Measurements from ENCODE around the gene MYBPC2. TPM values are rescaled to one million over a fixed set of nuclear protein-coding genes. Genes with fewer than 3 reads are reported as not detected.

The MYBPC2 gene
- total RNA-seq, 1 experiment from 2014 or later = not detected

DNA sequence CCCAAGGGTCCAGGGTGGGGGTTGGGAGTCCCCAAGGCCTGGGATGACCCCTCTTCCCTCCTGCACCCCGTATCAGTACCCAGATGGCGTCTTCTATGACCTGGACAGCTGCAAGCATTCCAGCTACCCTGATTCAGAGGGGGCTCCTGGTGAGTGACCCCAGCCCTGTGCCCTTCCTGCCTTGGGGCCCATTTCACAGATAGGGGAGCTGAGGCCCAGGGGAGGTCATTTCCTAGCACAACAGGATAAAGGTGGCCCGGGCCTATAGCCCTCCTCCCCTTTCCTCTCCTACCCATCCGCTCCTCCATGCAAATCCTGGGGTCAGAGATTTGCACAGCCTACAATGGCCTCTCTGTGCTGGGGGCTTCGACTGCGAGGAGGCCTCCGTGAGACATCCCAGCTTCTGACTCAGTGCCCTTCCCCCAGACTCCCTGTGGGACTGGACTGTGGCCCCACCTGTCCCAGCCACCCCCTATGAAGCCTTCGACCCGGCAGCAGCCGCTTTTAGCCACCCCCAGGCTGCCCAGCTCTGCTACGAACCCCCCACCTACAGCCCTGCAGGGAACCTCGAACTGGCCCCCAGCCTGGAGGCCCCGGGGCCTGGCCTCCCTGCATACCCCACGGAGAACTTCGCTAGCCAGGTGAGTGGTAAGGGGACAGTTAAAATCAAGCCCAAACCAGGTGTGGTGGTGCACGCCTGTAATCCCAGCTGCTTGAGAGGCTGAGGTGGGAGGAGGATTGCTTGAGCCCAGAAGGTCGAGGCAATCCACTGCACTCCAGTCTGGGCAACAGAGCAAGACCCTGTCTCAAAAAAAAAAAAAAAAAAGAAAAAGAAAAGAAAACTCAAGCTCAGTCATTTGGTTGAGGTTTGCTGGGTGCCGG is 10.1 kb upstream of the MYBPC2 start:
- Mint-ChIP-seq H3K9me3 (ENCODE audit: unreplicated experiment) (no peaks in the 10 kb centered on the region), H3K27ac (ENCODE audit: low read depth, unreplicated experiment) (no peak overlapping the region), H3K36me3 (ENCODE audit: insufficient read depth, unreplicated experiment) (no peaks in the 10 kb centered on the region), H3K4me1 (ENCODE audit: insufficient read depth, unreplicated experiment) (no peaks in the 10 kb centered on the region), H3K4me3 (ENCODE audit: unreplicated experiment) (no peak overlapping the region), H3K27me3 (ENCODE audit: insufficient read depth, unreplicated experiment) (peaks cover 15% of the 10 kb centered on the region)
- TF ChIP-seq, protein P1, sequence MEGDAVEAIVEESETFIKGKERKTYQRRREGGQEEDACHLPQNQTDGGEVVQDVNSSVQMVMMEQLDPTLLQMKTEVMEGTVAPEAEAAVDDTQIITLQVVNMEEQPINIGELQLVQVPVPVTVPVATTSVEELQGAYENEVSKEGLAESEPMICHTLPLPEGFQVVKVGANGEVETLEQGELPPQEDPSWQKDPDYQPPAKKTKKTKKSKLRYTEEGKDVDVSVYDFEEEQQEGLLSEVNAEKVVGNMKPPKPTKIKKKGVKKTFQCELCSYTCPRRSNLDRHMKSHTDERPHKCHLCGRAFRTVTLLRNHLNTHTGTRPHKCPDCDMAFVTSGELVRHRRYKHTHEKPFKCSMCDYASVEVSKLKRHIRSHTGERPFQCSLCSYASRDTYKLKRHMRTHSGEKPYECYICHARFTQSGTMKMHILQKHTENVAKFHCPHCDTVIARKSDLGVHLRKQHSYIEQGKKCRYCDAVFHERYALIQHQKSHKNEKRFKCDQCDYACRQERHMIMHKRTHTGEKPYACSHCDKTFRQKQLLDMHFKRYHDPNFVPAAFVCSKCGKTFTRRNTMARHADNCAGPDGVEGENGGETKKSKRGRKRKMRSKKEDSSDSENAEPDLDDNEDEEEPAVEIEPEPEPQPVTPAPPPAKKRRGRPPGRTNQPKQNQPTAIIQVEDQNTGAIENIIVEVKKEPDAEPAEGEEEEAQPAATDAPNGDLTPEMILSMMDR (IDR thresholded peaks at IDR 0.05; ENCODE audit: unreplicated experiment) = no peak
- no peak for DNase-seq (ENCODE audit: unreplicated experiment)
- ChIA-PET CTCF (interaction anchor here (0.7 kb wide), 1 partner anchor 55 kb away, joined by 4 read pairs; no protein-coding TSS in a partner anchor), POLR2A (no interaction called here)
- BruUV-seq (replicated peaks) = no TSS peak
- intact Hi-C loops (cut with micrococcal nuclease) = no loop called here

GRCh38 chr19:50423279-50424113 is 9.2 kb upstream of the MYBPC2 start:
- no TSS peak for BruUV-seq (replicated peaks)
- no peaks in the 10 kb centered on the region for H3K9me3 Mint-ChIP-seq (ENCODE audit: unreplicated experiment)
- CTCF ChIA-PET = interaction anchor here (0.7 kb wide), 1 partner anchor 54 kb away, joined by 4 read pairs; no protein-coding TSS in a partner anchor

DNA sequence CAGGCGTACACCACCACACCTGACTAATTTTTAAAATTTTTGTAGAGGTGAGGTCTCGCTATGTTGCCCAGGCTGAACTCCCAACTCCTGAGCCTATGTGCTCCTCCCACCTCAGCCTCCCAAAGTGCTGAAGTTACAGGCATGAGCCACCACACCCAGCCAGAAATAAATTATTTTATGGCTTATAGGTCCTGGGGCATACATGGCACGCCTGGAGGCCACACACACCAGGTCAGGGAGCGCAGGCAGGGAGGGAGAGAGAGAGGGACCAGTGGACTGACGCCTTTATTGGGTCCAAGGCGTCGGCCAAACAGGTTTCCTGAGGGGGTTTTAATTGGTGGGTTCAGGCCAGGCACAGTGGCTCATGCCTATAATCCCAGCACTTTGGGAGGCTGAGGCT is 7.1 kb upstream of the MYBPC2 start:
- no TSS peak for BruUV-seq (replicated peaks)
- no peak overlapping the region for H3K4me3 Mint-ChIP-seq (ENCODE audit: unreplicated experiment)

More at GRCh38 chr19:50423279-50424113, 9.2 kb upstream of the MYBPC2 start:
- peaks cover 15% of the 10 kb centered on the region for H3K27me3 Mint-ChIP-seq (ENCODE audit: insufficient read depth, unreplicated experiment)
- H3K27ac Mint-ChIP-seq (ENCODE audit: low read depth, unreplicated experiment) = no peak overlapping the region
- H3K4me3 Mint-ChIP-seq (ENCODE audit: unreplicated experiment) = no peak overlapping the region
- POLR2A ChIA-PET = no interaction called here
- no peak for DNase-seq (ENCODE audit: unreplicated experiment)
- TF ChIP-seq, protein P1 (IDR thresholded peaks at IDR 0.05; ENCODE audit: unreplicated experiment) = no peak
- H3K36me3 Mint-ChIP-seq (ENCODE audit: insufficient read depth, unreplicated experiment) = no peaks in the 10 kb centered on the region
- intact Hi-C loops (cut with micrococcal nuclease) = no loop called here
- H3K4me1 Mint-ChIP-seq (ENCODE audit: insufficient read depth, unreplicated experiment) = no peaks in the 10 kb centered on the region

More for the DNA sequence above, 7.1 kb upstream of the MYBPC2 start:
- H3K4me1 Mint-ChIP-seq (ENCODE audit: insufficient read depth, unreplicated experiment) = no peaks in the 10 kb centered on the region
- H3K27me3 Mint-ChIP-seq (ENCODE audit: insufficient read depth, unreplicated experiment) = no peaks in the 10 kb centered on the region
- DNase-seq (ENCODE audit: unreplicated experiment) = no peak
- no peaks in the 10 kb centered on the region for H3K9me3 Mint-ChIP-seq (ENCODE audit: unreplicated experiment)
- no peak overlapping the region for H3K27ac Mint-ChIP-seq (ENCODE audit: low read depth, unreplicated experiment)
- CTCF ChIA-PET = no interaction called here
- intact Hi-C loops (cut with micrococcal nuclease) = no loop called here
- TF ChIP-seq, protein P1 (IDR thresholded peaks at IDR 0.05; ENCODE audit: unreplicated experiment) = no peak
- POLR2A ChIA-PET = no interaction called here
- H3K36me3 Mint-ChIP-seq (ENCODE audit: insufficient read depth, unreplicated experiment) = no peaks in the 10 kb centered on the region

Measured in MCF 10A (cell line).